ENCODE measurements around the gene RABGEF1. TPM values are rescaled to one million over a fixed set of nuclear protein-coding genes. Genes with fewer than 3 reads are reported as not detected.

RABGEF1 gene
- total and polyA plus RNA-seq, 12 donors = 23.6 to 50.2 (median 34.1) TPM

DNA sequence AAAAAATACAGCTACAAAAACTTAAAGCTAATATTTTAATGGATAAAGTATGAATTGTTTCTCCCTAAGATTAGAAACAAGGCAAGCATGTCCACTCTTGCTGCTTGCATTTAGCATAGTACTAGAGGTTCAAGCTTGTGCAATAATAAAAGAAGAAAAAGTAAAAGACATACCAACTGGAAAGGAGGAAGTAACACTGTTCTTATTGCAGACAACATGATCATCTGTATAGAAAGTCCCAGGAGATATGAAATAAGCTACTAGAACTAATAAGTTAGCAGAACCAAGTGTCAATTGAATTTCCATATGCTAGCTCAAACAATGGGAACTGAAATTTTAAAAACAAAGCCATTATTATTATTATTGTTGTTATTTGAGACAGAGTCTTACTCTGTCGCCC is 20.0 kb upstream of the RABGEF1 start:
- Histone ChIP-seq H3K36me3 (replicated peaks in 1 of 2) (peaks cover 0 to 4% of the 10 kb centered on the region in 2 donors), H3K9me3 (replicated peaks in 1 of 3) (peaks cover 0 to 4% (median 0%) of the 10 kb centered on the region in 3 donors), H3K27me3 (no peaks in the 10 kb centered on the region), H3K4me1 (replicated peaks in 1 of 2) (no peaks in the 10 kb centered on the region), H3K4me3 (no peak overlapping the region), H3K27ac (no peak overlapping the region)
- intact Hi-C loops (cut with DNase I) = no loop called here
- WGBS, 4 donors = 83 to 96% (median 94%) methylated on average over 1 of the region's 1 CpG
- TF ChIP-seq POLR2A (IDR thresholded peaks at IDR 0.05) = no peak
- TF ChIP-seq, protein P1, sequence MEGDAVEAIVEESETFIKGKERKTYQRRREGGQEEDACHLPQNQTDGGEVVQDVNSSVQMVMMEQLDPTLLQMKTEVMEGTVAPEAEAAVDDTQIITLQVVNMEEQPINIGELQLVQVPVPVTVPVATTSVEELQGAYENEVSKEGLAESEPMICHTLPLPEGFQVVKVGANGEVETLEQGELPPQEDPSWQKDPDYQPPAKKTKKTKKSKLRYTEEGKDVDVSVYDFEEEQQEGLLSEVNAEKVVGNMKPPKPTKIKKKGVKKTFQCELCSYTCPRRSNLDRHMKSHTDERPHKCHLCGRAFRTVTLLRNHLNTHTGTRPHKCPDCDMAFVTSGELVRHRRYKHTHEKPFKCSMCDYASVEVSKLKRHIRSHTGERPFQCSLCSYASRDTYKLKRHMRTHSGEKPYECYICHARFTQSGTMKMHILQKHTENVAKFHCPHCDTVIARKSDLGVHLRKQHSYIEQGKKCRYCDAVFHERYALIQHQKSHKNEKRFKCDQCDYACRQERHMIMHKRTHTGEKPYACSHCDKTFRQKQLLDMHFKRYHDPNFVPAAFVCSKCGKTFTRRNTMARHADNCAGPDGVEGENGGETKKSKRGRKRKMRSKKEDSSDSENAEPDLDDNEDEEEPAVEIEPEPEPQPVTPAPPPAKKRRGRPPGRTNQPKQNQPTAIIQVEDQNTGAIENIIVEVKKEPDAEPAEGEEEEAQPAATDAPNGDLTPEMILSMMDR (IDR thresholded peaks at IDR 0.05) = no peak
- DNase-seq = no peak

DNA sequence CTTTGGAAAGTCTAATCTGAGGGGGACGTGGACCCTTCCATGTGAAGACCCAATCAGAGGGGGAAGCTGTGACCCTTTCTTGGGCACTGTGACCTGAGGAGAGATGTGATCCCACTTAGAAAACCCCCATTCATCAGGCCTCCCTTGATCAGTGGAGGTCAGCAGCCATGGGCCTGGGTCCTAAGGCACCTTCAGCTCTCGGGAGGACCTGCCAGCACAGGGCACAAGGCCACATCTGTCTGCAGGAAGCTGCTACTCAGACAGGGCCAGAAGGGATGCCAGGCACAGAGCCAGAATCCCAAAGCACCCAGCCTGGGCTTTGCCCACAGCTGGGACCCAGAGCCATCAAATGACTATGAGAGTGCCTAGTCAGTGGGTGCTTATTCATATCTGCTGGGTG is 14.7 kb upstream of the RABGEF1 start:
- no peak overlapping the region for H3K27ac ChIP-seq
- no peak for DNase-seq
- H3K4me3 ChIP-seq = no peak overlapping the region
- H3K36me3 ChIP-seq (replicated peaks in 1 of 2) = no peaks in the 10 kb centered on the region
- peaks cover 0 to 4% (median 0%) of the 10 kb centered on the region in 3 donors for H3K9me3 ChIP-seq (replicated peaks in 1 of 3)
- TF ChIP-seq, protein P1 (IDR thresholded peaks at IDR 0.05) = no peak
- TF ChIP-seq POLR2A (IDR thresholded peaks at IDR 0.05) = no peak
- H3K27me3 ChIP-seq = no peaks in the 10 kb centered on the region
- intact Hi-C loops (cut with DNase I) = no loop called here
- H3K4me1 ChIP-seq (replicated peaks in 1 of 2) = peaks cover 0 to under 1% of the 10 kb centered on the region in 2 donors
- WGBS, 4 donors = 83 to 100% (median 98%) methylated on average over 1 to 2 of the region's 2 CpGs

DNA sequence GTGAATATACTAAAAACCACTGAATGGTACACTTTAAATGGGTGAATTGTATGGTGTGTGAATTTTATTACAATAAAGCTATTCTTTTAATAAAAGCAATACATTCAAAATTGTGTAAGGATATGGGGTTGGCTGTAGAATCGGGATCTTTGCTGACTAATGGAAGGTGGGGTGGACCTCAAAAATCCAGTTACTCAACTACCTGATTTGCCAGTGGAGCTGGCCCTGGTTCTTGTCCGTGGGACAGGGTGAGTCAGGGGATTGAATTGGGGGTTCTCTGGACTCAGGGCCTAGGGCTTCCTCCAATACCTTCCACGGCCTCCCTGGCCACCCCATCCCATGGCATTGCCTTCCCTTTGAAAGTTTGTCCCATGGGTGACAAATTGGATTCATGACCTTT is 13.5 kb upstream of the RABGEF1 start:
- TF ChIP-seq, protein P1 (IDR thresholded peaks at IDR 0.05) = no peak
- TF ChIP-seq POLR2A (IDR thresholded peaks at IDR 0.05) = no peak
- Histone ChIP-seq H3K27me3 (no peaks in the 10 kb centered on the region), H3K9me3 (replicated peaks in 1 of 3) (peaks cover 0 to 4% (median 0%) of the 10 kb centered on the region in 3 donors), H3K27ac (no peak overlapping the region), H3K36me3 (replicated peaks in 1 of 2) (no peaks in the 10 kb centered on the region), H3K4me3 (no peak overlapping the region), H3K4me1 (replicated peaks in 1 of 2) (peaks cover 0 to 4% of the 10 kb centered on the region in 2 donors)
- 90 to 98% (median 92%) methylated on average over 3 of the region's 3 CpGs for WGBS, 4 donors
- DNase-seq = no peak
- intact Hi-C loops (cut with DNase I) = no loop called here

DNA sequence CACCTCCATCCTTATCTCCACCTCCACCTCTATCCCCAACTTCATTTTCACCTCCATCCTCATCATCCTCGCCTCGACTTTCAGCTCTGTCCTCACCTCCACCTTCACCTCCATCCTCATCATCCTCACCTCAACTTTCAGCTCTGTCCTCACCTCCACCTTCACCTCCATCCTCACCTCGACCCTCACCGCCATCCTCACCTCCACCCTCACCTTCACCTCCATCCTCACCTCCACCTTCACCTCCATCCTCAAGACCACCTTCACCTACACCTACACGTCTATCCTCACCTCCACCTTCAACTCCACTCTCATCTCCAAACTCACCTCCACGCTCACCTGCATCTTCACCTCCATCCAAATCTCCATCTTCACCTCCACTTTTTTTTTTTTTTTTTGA is 12.0 kb upstream of the RABGEF1 start:
- intact Hi-C loops (cut with DNase I) = no loop called here
- no peak for TF ChIP-seq POLR2A (IDR thresholded peaks at IDR 0.05)
- TF ChIP-seq, protein P1 (IDR thresholded peaks at IDR 0.05) = no peak
- WGBS, 4 donors = 89 to 92% (median 91%) methylated on average over 6 of the region's 6 CpGs
- Histone ChIP-seq H3K36me3 (replicated peaks in 1 of 2) (no peaks in the 10 kb centered on the region), H3K9me3 (replicated peaks in 1 of 3) (peaks cover 0 to 4% (median 0%) of the 10 kb centered on the region in 3 donors), H3K27ac (no peak overlapping the region), H3K4me3 (no peak overlapping the region), H3K4me1 (replicated peaks in 1 of 2) (peaks cover 0 to 4% of the 10 kb centered on the region in 2 donors), H3K27me3 (no peaks in the 10 kb centered on the region)
- DNase-seq = no peak
